GM18867 (cell line): ENCODE results near the gene AQP2.

Experiments
- ATAC-seq: cut with Tn5 transposase; IDR thresholded peaks from one replicate; pipeline ENCODE4 v1.9.1; 2021; ENCODE audit warnings: mild to moderate bottlenecking, moderate library complexity; ENCODE audit not compliant: unreplicated experiment

The AQP2 gene

DNA sequence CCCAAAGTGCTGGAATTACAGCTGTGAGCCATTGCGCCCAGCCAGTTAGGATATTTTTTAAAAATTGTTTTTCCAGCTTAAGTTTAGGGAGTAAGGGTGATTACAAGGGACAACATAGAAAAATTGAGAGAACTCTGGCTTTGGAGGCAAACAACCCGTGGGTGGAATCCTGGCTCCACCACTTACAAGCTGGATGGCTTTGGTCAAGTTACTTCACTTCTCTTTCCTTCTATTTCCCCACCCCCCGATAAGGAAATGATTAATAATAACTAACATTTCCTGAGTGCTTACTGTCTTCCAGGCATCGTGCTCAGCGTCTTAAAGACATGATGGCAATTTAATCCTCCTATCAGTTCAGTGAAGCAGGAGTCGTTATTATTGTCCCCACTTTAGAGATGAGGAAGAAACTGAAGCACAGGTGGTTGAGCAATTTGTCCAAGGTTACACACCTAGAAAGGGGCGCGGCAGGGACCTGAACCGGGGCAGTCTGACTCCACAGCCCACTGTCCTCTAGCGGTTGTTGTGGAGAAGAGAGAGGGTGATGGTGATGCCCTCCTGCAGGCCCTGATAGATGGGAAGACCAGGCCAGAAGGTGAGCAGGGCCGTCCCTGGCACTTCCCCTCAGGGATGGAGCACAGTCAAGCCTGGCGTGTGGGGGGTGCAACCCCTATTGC lies 30.2 kb upstream of the AQP2 start:
- ATAC-seq: no peak

DNA sequence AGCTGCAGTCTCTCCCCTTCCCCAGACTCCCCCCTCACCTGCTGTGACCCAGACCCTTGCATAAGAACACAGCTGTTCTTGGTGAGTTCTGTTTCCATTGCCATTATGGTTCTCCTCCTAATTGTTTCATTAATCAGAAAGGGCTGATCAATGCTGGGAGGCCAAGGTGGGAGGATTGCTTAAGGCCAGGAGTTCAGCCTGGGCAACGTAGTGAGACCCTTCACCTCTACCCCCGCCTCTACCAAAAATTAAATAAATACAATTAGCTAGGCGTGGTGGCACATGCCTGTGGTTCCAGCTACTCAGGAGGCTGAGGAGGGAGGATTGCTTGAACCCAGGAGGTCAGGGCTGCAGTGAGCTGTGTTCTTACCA lies 29.6 kb upstream of the AQP2 start:
- ATAC-seq: no peak

DNA sequence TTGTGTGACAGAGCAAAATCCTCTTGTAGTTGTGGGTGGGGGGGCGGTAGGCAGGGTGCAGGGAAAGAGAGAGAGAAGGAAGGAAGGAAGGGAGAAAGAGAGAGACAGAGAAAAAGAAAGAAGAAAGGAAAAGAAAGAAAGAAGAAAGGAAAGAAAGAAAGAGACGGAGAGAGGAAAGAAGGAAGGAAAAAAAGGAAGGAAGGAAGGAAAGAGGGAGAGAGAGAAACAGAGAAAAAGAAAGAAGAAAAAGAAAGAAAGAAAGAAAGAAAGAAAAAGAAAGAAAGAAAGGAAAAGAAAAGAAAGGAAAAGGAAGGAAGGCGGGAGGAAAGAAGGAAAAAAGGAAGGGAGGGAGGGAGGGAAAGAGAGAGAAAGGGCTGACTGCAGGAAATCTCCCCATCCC lies 29.2 kb upstream of the AQP2 start:
- ATAC-seq: no peak

DNA sequence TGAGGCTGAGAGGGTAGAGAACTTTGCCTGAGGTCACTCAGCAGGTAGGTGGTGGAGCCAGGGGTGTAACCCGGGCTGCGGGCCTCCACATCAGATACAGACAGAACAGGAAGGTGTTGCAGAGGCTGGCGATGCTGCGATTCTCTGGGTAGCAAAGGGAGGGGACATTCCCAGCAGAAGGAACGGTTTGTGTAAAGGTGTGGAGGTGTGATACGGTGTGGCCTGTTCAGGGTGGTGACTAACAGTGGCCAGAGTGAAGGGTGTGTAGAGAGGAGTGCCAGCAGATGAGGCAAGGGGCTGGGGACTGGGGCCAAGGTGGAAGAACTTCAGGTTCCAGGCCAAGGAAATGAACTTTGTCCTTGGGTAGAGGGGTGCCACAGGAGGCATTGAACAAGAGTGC lies 28.6 kb upstream of the AQP2 start:
- ATAC-seq: no peak

DNA sequence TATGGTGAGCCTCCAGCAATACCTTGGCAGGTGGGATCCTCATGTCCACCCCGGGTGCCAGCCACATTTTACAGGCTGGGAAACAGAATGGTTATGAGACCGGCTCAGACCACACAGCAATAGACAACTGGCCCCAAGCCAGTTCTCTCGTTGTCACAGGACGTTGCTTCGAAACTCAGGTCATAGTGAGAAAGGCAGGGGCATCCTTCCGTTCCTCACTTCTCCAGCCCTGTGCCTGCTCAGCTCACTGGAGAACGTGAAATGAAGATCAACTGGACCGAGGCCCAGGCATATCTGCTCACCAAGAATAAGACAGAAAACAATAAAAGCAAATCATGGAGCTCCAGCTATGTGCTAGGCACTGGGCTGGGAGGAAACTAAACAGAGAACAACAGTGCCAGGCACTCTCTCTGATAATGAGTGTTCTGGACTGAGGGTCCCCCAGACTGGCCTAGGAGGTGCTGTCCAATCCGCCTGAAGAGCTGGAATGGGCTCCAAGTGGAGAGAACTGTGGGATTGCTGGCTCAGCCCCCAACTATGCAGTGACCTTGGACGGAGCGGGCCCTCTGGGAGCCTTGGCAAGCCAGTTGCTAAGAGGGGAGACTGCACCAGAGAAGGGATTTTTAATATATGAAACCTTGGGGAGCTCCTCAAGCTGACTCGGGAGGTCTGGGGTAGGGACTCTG lies 28.0 kb upstream of the AQP2 start:
- ATAC-seq: no peak

DNA sequence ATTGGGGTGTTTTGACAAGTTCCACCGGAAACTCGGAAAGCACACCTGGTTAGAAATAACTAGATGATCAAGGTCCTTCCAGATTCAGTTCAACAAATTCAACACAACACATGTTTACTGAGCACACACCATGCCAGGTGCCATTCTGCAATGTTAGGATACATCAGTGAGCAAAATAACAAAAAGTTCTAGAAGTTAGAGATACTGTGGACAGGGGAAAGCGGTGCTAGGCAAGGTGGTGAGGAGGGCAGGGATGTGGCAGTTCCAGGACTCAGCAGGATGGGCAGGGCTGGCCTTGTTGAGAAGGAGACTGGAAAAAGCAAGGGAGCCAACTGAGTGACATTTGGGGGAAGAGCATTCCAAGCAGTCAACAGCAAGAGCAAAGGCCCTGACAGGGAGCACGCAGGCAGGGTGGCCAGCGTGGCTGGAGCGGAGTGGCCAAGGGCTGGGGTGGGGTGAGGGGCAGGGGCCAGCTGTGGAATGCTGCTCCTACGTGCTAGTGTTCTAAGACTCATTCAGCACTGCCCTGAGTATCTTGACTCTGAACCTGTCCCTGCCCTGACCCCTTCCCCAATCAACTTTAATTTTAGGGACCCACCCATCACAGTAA lies 27.4 kb upstream of the AQP2 start:
- no peak for ATAC-seq

DNA sequence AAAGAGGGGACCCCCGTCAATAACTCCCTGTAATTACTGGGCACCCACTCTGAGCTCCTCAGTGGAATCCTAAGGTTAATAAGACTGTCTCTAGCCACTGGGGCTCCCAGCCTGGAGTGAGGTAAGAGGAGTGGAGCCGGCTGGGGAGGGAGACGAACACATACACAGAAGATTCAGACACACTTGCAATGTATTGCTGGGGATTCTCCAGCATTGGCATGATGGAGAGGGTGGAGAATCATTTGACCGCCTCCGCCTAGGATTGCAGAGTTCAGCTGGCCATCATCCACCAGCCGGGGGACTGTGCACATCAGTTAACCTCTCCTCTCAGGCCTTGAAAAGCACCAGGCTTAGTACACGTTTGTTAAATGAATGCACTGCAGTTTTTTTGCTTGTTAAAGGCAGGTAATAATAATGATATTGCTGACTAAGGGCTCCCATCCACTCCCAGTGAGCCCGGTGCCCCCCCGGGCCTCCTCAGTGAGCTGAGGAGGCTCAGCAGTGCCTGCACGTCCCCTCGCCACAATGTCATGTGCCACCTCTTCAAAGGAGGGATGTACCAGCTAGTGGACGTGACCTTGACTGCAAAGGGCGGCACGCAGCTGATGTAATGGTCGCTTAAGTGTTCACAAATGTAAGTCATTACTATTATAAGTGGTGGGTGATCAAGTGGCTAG lies 26.5 kb upstream of the AQP2 start:
- no peak for ATAC-seq

DNA sequence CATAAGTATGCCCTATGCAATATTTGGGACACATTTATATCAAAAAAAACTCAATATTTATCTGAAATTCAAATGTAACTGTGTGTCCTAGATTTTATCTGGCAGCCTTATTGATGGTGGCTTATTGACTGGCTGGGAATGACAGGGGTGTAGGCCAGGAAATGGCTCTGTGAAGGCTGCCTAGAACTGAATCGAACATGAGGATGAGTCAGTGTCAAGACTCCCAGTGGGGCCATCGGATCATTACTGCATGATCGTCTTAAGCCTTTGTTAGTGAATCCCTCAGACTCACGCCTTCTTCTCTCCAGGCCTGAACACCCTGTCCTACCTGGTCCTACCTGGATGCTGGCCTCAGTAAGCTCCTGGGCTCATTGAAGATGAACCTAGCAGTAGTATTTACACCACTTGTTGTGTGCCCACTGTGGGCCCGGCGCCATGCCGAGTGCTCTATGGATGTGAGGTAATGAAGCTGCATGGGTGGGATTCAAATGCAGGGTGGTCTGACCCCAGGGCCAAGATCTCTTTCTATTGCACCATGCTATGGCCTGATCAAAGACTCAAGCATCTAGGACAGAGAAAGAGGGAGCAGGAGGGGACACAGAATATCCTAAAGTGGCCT lies 25.8 kb upstream of the AQP2 start:
- no peak for ATAC-seq

DNA sequence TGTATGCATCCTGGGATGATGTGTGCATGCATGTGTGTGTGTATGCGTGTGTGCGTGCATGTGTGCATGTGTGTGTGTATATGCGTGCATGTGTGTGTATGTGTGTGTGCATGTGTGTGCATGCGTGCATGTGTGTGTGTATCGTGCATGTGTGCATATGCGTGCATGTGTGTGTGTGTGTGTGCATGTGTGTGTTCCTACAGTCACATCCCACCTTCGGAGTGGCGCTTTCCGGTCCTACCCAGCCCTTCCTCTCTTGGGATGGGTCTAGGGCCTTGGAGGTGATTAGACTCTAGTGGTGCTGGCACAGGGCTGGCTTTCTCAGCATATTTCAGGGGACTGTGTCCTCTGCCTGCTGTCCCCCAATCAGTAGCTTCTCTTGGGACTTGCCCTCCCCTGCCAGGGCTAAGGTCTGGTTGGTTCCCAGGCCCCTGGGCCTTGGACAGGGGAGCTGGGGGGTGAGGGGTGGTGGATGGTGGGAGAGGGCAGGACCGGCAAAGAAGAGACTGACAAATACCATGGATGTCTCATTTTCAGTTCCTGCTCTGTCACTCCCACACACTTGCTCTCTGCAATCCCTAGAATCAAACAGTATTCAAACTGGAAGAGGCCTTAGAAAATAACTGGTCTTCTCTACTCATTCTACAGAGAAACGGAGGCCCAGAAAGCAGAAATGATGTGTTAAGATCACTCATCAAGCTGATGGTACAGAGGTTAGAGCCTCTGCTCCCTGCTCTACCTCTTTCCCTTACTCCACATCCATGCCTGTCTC lies 24.9 kb upstream of the AQP2 start:
- ATAC-seq: no peak

DNA sequence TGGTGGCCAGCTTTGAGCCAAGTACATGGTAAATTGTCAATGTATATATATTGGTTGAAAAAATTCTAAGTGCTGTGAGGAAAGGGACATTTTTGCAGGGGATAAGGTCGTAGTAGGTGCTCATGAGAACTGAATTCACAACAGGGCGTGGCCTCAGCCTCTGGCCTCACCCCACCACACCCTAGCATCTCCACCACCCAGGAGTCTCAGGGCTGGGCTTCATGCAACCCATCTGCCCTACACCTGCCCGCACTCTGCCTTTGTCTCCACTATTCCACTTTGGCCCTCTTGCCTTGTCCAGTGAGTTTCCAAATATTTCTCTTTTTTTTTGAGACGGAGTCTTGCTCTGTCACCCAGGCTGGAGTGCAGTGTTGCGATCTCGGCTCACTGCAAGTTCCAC lies 22.1 kb upstream of the AQP2 start:
- ATAC-seq: no peak

DNA sequence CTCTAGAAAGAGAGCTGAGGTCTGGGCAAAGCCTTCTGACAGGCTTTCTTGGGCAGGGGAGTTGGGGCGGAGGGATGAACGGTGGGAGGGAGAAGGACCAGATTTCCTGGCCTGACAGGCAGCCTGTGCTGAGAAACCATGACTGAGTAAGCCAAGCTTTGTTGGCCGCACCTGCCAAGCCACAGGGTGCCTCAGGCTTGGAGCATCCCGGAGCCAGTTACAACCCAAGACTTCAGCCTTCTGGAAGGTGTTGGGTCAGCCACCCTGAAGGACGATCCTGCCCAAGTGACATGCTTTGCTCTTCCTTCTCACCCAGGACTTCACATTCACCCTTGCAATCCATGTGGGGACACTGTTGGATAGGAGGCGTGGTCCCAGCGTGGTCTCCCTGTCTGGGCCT lies 21.0 kb upstream of the AQP2 start:
- ATAC-seq: no peak

DNA sequence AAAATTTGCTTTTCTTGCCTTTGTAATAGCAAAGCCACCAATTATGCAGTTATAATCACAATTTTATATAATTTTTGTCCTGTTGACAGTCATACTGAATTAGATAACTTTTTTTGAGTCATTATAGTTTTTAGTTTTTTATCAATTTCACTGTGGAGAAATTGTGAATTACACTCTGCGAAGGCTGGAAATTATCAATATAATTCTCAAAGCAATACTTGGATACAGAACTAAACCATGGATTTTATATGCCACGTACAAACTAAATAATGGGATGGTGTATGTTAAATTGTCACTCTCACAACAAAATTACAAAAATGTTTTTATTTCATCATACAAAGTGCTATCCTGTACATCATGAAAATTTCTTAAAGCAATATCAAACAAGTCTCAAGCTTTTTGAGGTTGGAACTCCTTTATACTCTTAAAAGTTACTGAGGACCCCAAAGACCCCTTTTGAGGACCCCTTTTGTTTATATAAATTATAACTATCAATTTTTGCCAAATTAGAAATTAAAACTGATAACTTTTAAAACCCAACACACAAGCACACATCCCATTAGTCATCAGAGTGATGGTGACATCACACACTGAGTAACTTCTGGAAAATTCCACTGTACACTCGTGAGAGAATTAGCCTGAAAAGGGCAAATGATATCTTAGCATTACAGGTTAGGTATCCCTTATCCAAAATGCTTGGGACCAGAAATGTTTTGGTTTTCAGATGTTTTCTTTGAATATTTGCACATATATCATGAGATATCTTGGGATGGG lies 19.8 kb upstream of the AQP2 start:
- no peak for ATAC-seq

DNA sequence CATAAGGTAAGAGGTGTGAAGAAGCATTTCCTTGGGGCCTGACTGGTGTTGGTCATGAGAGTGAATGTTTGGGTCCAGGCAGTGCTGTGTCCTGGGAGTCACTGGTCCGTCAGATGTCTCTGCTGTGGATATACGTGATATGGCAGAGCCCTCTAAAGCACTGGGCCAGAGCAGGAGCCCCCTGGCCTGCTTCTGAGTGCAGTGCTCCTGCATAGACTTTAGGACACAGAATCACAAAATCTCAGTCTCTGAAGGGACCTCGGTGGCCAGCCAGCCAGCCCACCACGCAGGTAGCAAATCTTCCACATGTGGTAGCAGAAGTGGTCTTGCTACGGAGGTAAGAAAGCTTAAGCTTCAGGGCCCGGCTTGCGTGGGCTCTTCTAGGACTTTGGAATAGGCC lies 18.5 kb upstream of the AQP2 start:
- ATAC-seq: no peak

DNA sequence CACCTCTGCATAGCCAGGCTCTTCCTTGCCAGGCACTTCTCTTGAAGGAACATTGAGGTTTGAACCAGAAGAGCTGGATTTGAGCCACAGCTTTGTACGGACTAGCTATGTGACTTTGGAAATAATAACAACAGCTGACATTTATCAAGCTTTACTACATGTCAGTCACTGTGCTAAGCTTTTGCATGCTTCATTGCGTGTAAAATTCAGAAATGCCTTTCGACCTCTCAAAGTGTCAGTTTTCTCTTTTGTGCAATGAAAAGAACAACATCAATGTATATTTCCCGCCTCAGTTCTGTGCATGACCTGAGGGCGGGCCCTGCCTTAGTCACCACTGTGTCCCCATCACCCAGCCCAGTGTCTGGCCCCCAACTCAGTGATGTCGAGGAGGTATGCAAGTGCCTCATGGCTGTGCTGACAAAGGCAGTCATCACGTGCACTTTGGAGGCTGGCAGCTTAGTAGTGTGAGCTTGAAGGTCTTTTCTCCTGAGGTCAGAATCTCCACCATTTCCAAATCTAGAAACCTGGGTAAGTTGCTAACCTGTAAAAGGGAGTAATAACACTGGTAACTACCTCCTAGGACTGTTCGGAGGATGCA lies 17.9 kb upstream of the AQP2 start:
- no peak for ATAC-seq

DNA sequence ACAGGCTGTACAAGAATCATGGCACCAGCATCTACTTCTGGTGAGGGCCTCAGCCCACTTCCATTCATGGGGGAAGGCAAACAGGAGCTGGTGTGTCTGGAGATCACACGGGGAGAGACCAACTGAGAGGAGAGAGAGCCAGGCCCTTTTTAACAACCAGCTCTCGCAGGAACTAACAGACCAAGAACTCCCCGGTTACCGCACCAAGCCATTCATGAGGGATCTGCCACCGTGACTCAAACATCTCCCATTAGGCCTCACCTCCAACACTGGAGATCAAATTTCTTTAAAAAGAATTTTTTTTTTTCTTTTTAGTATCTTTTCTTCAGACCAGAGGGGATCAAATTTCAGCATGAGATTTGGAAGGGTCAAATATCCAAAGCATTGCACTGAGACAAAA lies 16.7 kb upstream of the AQP2 start:
- ATAC-seq: no peak

DNA sequence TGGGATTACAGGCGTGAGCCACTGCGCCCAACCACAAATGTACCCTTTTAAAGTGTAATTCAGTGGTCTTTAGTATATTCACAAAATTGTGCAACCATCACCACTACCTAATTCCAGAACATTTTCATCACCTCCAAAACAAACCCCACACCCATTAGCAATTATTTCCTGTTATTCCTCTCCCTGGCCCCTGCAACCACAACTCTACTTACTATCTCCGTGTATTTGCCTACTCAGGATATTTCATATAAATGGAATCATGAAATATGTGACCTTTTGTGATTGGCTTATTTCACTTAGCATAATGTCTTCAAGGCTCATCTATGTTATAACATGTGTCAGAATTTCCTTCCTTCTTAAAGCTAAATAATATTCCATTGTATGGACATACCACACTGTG lies 16.0 kb upstream of the AQP2 start:
- ATAC-seq: no peak

DNA sequence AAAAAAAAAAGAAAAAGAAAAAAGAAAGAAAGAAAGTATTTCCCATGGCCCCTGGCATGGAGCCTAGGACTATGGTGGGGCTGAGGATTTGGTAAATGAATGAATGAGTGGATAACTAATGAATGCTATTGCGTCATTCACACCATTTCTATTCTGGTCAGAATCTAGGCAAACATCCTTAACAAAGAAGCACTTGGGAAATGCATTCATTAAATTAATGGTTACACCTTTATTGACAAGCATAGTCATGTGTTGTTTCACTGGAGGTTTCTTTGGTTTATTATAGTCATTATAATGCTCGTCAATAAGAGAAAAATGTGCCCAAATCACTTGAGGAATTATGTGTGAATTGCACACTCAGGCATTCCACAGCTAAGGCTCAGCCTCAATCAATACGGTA lies 13.6 kb upstream of the AQP2 start:
- ATAC-seq: no peak

DNA sequence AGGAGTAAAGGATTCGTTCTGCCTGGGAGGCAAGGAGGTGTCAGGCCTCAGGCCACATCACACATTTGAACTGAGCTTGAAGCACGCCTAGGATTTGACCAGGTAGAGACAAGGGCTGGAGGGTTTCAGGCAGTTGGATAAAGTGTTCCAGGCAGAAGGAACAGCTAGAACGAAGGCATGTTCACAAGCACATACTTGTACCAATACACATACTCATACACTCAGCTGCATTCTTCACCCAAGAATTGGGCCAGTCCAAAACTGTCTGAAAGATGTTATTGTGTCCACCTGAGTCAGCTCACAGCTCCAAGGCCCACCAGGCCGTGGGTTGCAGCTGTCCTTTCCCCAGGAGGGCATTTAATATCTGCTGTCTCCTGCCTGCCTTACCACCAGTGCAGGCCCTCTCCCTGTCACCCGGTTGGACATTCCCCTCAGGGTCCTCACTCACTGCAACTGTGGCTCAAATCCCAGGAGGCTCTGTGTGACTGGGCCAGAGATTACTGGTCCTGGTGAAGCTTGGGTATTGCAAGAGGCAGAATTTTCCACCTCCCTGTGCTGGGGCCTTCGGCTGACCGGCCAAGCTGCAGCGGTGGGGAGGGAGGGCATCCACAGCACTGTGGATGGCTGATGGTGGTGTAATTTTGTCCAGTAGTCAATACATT lies 12.8 kb upstream of the AQP2 start:
- no peak for ATAC-seq

DNA sequence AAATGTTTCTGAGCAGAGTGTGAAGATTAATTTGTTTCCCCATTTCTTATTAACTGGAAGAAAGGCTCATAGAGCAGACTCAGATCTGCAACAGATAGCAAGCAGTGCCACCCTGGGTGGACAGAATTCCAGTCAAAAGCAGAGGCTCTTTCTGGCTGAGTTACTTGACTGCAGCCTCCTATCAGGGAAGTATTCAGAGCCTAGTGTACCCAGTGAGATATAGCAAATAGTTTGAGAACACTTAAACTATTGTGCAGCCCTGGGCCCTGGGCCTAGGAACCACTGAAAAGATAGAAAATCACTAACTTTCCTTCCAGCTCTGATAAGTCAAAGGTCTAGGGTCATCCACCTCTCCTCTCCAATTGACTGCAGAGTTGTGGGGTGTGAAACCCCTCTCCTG lies 11.2 kb upstream of the AQP2 start:
- no peak for ATAC-seq
